ENCODE data around the gene SDF2.

GRCh38 chr17:28644787-28645575 is 16.7 kb downstream of the SDF2 start, which contains the start of gene BLTP2:
- TF ChIP-seq CTCF (IDR thresholded peaks at IDR 0.05): no peak
- peak; percentile 89 for TF ChIP-seq POLR2A (IDR thresholded peaks at IDR 0.05)

Data from right lobe of liver (tissue), 4 donors.